Kidney (tissue), 14 donors: ENCODE data around the gene AGPAT3. TPM values are rescaled to one million over a fixed set of nuclear protein-coding genes. Genes with fewer than 3 reads are reported as not detected.

Experiments
- DNase-seq, 5 donors: peaks; one replicate each; pipeline ENCODE4 v3.0.0-alpha.2; 2013 to 2020
- FAIRE-seq: peaks from 2 replicates; lab custom pipeline; 2012; peaks lifted over from hg19 to GRCh38; lab: Jason Lieb, UNC
- H3K27ac ChIP-seq, 2 donors: one replicate each; pipeline ENCODE4 v1.7.0; 2013; ENCODE audit warnings: low read depth in 2 of 2, low read length in 2 of 2, inconsistent platforms in 1 of 2
- H3K27me3 ChIP-seq: one replicate; pipeline ENCODE4 v1.7.1; 2013; ENCODE audit warnings: low read length, inconsistent platforms; ENCODE audit not compliant: control insufficient read depth, insufficient read depth
- H3K36me3 ChIP-seq, 3 donors: one replicate each; pipeline versions ENCODE4 v1.7.0 to v1.7.1; 2013; ENCODE audit warnings: low read length in 3 of 3, control low read depth in 1 of 3, inconsistent platforms in 1 of 3; ENCODE audit not compliant: insufficient read depth in 3 of 3, control insufficient read depth in 2 of 3
- H3K4me1 ChIP-seq, 3 donors: one replicate each; pipeline versions ENCODE4 v1.7.0 to v1.7.1; 2013; ENCODE audit warnings: low read length in 3 of 3, inconsistent platforms in 1 of 3, low read depth in 1 of 3; ENCODE audit not compliant: control insufficient read depth in 2 of 3, insufficient read depth in 2 of 3
- H3K4me3 ChIP-seq, 3 donors: one replicate each; pipeline versions ENCODE4 v1.7.0 to v1.8.1; 2013; ENCODE audit warnings: low read length in 3 of 3, control low read depth in 1 of 3, inconsistent platforms in 1 of 3
- H3K9ac ChIP-seq, 3 donors: one replicate each; pipeline versions ENCODE4 v1.7.0 to v1.7.1; 2013; ENCODE audit warnings: low read length in 3 of 3, control low read depth in 1 of 3, inconsistent platforms in 1 of 3
- H3K9me3 ChIP-seq, 3 donors: one replicate each; pipeline versions ENCODE4 v1.7.0 to v1.7.1; 2013; ENCODE audit warnings: low read length in 3 of 3, control low read depth in 1 of 3, inconsistent platforms in 1 of 3; ENCODE audit not compliant: control insufficient read depth in 2 of 3, insufficient read depth in 1 of 3
- intact Hi-C: fragments of 100-400 bp; cut with DNase I; formaldehyde crosslinking; loops from one replicate; pipeline ENCODE4 v1.11.1; 2022
- polyA plus RNA-seq: library from polyadenylated mRNA; stranded (reverse); fragments of 350-450 nt; fragmentation: Illumina TruSeq; extraction: RNeasy Lipid Tissue Mini Kit (QIAGEN cat#74804); gene quantifications from one replicate; pipeline ENCODE4 v1.2.3, GENCODE V29; 2014; ENCODE audit warnings: low read depth, low replicate concordance; ENCODE audit not compliant: insufficient read depth
- total RNA-seq: library from RNA; stranded (reverse); fragmentation: NEBNext Ultra II Directional; extraction: Animal tissue kit (Norgen Biotek cat#: 25700); gene quantifications from one replicate; pipeline ENCODE4 v1.2.1, GENCODE V29; 2021
- TF ChIP-seq, protein P1 (sequence below): IDR thresholded peaks from 3 replicates; pipeline ENCODE4 v1.5.1; 2012; ENCODE audit warnings: mild to moderate bottlenecking, moderate library complexity, borderline replicate concordance; ENCODE audit not compliant: insufficient read depth; ENCODE audit errors: extremely low read depth
- donor health status: control.
- donor health status: control.
- donor health status: control.
- donor health status: control.
- donor health status: control.
- donor health status: DM: yes; HTN: yes; CAD: no.
- donor health status: Normal renal cell carcinoma (clear cell type).

Gene AGPAT3
- total and polyA plus RNA-seq, 2 donors from 2014 or later: 40.3 to 86.2 TPM

DNA sequence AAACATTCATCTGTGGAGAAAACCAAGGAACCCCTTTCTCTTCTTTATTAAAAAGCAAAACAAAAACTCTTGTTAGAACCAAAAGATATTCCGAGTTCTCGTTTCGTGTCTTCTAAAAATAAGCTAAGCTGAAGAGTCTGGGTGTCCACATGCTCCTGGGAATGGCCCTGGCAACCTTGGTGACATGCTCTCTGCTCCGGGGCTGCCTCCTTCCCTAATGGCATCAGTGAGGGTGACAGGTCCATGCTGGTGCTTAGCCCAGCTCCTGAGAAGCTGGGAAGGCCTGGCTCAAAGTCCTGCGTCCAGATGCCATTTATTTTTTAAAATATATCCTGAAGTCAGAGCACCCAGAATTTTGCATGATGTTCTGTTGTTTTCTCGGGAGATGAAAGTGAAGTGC is 122.5 kb downstream of the AGPAT3 start:
- TF ChIP-seq, protein P1, sequence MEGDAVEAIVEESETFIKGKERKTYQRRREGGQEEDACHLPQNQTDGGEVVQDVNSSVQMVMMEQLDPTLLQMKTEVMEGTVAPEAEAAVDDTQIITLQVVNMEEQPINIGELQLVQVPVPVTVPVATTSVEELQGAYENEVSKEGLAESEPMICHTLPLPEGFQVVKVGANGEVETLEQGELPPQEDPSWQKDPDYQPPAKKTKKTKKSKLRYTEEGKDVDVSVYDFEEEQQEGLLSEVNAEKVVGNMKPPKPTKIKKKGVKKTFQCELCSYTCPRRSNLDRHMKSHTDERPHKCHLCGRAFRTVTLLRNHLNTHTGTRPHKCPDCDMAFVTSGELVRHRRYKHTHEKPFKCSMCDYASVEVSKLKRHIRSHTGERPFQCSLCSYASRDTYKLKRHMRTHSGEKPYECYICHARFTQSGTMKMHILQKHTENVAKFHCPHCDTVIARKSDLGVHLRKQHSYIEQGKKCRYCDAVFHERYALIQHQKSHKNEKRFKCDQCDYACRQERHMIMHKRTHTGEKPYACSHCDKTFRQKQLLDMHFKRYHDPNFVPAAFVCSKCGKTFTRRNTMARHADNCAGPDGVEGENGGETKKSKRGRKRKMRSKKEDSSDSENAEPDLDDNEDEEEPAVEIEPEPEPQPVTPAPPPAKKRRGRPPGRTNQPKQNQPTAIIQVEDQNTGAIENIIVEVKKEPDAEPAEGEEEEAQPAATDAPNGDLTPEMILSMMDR: no peak
- Histone ChIP-seq H3K27ac (no peak overlapping the region), H3K27me3 (no peaks in the 10 kb centered on the region), H3K9me3 (no peaks in the 10 kb centered on the region), H3K4me1 (no peaks in the 10 kb centered on the region), H3K9ac (no peak overlapping the region), H3K4me3 (no peak overlapping the region), H3K36me3 (peaks cover 0 to 3% (median 3%) of the 10 kb centered on the region in 3 donors)
- intact Hi-C loops: no loop called here
- FAIRE-seq: no peak
- peak in 1 of 5 donors; percentile 31 for DNase-seq

DNA sequence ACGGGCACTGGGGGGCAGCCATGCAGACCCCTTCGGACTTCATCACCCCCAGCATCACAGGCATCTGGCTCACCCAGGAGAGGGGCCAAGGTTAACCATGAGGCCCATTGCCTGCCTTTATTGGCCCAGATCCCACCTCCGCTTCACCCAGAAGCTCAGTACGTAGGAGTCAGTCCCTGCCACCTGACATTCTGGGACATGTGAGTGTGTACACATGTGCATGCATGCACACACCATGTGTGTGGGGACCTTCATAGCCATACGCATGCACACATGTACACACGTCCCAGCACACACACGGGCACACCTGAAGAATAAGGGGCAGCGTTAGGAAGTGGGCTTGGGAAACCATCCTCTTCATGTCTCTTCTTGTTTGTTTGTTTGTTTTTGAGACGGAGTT is 123.0 kb downstream of the AGPAT3 start:
- TF ChIP-seq, protein P1: no peak
- Histone ChIP-seq H3K9ac (no peak overlapping the region), H3K4me1 (no peaks in the 10 kb centered on the region), H3K36me3 (no peaks in the 10 kb centered on the region), H3K4me3 (no peak overlapping the region), H3K9me3 (no peaks in the 10 kb centered on the region), H3K27ac (no peak overlapping the region), H3K27me3 (no peaks in the 10 kb centered on the region)
- DNase-seq (peak in 1 of 5 donors; percentile 40), FAIRE-seq (no peak)
- intact Hi-C loops: no loop called here

DNA sequence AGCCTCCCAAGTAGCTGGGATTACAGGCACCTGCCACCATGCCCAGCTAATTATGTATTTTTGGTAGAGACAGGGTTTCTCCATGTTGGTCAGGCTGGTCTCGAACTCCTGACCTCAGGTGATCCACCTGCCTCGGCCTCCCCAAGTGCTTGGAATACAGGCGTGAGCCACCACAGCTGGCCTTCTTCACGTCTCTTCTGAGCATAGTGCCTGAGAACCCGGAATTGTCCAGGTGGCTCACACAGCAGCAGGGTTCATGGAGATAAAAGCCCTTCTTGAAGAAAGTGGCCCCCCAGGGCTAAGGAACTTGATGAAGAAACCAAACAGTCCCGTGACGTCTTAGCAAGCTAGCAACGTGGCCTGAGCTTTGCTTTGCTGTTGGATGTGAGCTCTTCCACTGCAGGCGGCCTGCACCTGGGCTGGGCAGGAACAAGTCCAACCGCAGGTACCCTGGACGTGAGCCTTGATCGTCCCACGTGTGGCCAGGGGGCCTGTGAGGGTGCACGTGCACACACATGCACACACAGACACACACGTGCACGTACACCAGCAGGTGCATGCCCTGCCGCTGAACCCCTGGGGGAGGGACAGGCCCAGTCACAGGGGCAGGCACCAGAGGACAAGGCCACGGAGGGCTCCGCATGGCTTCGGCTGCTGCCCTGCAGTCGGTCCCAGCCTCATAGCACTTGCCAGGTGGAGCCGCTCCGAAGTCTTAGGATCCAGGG is 123.6 kb downstream of the AGPAT3 start:
- FAIRE-seq: no peak

More for the DNA sequence above, 123.6 kb downstream of the AGPAT3 start:
- H3K4me1 ChIP-seq: no peaks in the 10 kb centered on the region
- H3K9ac ChIP-seq: no peak overlapping the region
- intact Hi-C loops: no loop called here
- H3K36me3 ChIP-seq: no peaks in the 10 kb centered on the region
- H3K4me3 ChIP-seq: no peak overlapping the region
- no peaks in the 10 kb centered on the region for H3K9me3 ChIP-seq
- DNase-seq: peak in 1 of 5 donors; percentile 41
- TF ChIP-seq, protein P1: no peak
- H3K27me3 ChIP-seq: no peaks in the 10 kb centered on the region
- no peak overlapping the region for H3K27ac ChIP-seq
